Suppressor macrophage (primary cell): Measurements from ENCODE around the gene FAM167B.
"Not testable (repeated sequence)": the region's sequence is repeated elsewhere in the genome, so short reads cannot be mapped to it uniquely, and the experiment has no call there.

Experiments used
- DNase-seq, 4 experiments: peaks; one replicate each; pipeline ENCODE4 v3.0.0-alpha.2; 2020 to 2022

FAM167B gene

DNA sequence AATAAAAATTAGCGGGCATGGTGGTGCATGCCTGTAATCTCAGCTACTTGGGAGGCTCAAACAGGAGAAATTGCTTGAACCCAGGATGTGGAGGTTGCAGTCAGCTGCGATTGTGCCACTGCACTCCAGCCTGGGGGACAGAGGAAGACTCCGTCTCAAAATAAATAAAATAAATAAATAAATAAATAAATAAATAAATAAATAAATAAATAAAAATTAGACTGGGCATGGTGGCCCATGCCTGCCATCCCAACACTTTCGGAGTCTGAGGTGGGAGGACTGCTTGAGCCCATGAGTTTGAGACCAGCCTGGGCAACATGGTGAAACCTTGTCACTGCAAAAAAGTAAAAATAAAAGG, 16.2 kb downstream of the FAM167B start:
- not testable (repeated sequence) for DNase-seq

DNA sequence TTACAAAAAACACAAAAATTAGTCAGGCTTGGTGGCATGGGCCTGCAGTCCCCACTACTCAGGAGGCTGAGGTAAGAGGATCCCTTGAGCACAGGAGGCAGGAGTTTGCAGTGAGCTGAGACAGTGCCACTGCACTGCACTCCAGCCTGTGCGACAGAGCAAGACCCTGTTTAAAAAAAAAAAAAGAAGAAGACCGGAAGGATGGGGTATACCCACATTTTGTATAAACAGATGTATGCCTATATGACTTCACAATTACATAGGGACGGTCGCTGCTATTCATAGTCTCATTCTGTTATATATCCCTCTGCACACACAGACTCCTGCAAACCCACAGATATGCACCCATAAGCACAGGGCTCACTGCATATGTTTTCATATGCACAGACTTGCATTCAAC, 16.7 kb downstream of the FAM167B start:
- no peak for DNase-seq

DNA sequence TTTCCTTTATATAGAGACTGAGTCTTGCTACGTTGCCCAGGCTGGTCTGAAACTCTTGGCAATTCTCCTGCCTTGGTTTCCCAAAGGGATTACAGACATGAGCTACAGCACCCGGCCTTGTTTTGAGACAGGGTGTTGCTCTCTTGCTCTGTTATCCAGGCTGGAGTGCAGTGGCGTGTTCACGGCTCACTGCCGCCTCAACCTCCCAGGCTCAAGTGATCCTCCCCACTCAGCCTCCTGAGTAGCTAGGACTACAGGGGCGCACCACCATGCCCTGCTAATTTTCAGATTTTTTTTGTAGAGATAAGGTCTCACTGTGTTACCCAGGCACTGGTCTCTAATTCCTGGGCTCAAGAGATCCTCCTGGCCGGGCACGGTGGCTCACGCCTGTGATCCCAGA, 18.8 kb downstream of the FAM167B start:
- no peak for DNase-seq

DNA sequence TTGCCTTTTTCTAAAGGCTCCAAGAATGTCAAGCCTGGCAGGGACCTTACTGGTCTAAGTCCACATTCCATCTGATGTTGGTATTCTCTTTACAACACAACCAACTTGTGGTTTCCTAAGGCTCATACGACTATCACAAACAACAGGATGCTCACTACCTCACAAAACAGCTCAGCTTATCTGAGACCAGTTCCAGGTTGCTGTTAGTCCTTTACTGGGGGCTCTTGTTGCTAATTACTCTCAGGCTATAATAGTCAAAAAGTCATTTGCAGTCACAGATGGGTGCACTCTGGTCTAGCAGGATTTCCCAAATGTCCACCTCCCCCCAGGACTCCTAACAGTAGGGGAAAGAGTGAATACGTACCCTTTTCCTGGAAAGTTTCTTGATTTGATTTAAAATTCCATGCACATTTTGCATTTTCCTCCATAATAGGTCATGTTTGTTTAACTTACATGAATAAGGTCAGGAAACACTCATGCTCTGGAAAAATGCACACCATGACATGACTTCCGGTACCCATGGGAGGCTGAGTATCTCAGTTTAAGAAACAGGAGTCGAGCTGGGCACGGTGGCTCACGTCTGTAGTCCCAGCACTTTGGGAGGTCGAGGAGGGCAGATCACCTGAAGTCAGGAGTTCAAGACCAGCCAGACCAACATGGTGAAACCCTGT, 20.0 kb downstream of the FAM167B start:
- DNase-seq: no peak

DNA sequence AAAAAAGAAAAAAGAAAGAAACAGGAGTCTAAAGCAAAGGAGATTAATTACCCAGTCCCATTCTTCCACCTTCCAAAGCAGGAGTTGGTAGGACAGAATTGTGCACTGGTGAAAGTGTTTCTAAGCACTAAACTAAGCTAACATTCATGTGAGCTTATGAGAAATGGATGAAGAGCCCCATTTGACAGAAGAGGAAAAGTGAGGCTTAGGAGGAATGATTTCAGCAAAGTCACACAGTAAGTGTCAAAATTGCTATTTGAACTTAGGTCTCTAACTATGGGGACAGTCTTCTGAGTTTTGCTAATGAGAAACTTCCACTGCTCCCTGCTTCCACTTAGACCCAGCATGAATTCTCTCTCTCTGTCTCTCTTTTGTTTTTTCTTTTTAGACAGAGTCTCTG, 22.7 kb downstream of the FAM167B start:
- no peak for DNase-seq

DNA sequence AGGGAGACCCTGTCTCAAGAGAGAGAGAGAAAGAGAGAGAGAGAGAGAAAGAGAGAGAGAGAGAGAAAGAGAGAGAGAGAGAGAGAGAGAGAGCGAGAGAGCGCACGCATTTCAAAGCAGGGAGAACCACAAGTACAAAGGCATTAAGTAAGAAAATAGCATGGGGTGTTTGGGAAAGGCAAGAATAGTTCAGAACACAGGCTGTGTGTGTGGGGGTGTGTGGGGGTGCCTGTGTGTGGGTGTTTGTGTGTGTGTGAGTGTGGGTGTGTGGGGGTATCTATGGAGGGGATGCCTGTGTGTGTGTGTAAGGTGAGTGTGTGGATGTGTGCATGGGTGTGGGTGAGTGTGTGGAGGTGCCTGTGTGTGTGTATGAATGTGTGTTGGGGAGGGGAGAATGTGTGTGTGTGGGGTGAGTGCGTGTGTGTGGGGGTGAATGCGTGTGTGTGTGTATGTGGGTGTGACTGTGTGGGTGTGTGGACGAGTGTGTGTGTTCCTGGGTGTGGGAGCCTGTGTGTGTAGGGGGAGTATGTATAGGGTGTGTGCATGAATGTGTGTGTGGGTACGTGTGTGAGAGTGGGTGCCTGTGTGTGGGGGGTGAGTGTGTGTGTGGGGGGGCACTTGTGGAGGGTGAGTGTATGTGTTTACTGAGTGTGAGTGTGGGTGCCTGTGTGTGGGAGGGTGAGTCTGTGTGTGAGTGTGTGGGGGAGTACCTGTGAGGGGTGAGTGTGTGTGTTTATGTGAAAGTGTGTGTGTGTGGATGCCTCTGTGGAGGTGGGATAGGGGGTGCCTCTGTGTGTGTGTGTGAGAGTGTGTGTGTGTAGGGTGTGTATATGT, 25.8 kb downstream of the FAM167B start:
- DNase-seq: no peak

DNA sequence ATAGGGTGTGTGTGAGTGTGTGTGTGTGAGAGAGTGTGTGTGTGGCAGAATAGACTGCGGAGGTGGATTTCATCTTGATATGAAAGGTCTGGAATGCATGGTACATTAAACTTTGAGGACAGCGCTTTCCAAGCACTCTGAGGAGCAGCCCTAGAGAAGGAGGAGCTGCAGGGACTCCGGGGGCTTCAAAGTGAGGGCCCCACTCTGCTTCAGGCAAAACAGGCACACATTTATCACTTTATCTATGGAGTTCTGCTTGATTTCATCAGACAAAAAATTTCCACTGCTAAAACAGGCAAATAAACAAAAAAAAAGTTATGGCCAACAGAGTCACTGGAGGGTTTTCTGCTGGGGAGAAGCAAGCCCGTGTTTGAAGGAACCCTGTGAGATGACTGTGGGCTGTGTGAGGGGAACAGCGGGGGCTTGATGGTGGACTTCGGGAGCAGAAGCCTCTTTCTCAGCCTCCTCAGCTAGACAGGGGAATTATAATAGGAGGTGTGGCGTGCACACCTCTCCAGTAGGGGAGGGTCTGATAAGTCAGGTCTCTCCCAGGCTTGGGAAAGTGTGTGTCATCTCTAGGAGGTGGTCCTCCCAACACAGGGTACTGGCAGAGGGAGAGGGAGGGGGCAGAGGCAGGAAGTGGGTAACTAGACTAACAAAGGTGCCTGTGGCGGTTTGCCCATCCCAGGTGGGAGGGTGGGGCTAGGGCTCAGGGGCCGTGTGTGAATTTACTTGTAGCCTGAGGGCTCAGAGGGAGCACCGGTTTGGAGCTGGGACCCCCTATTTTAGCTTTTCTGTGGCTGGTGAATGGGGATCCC, 26.6 kb downstream of the FAM167B start:
- DNase-seq: no peak

DNA sequence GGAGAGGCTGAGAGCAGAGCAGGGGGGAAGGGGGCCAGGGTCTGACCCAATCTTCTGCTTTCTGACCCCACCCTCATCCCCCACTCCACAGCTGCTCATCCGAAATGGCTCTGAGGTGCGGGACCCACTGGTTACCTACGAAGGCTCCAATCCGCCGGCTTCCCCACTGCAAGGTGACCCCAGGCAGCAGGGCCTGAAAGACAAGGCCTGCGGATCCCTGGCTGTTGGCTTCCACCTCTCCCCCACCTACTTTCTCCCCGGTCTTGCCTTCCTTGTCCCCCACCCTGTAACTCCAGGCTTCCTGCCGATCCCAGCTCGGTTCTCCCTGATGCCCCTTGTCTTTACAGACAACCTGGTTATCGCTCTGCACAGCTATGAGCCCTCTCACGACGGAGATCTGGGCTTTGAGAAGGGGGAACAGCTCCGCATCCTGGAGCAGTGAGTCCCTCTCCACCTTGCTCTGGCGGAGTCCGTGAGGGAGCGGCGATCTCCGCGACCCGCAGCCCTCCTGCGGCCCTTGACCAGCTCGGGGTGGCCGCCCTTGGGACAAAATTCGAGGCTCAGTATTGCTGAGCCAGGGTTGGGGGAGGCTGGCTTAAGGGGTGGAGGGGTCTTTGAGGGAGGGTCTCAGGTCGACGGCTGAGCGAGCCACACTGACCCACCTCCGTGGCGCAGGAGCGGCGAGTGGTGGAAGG, 27.8 kb downstream of the FAM167B start:
- no peak for DNase-seq

DNA sequence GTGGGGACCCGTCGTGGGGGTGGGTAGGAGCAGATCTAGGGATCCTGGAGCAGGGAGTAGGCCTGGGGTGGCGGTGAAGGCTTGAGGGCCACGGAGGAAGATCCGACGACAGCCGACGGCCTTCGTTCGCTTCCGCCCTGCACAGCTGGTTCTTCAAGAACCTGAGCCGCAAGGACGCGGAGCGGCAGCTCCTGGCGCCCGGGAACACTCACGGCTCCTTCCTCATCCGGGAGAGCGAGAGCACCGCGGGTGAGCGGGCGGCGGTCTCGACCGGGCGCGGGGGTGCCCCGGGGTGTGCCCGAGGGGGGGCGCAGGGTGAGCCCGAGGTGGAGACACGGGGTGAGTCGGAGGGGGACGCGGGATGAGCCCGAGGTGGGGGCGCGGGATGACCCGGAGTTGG, 28.4 kb downstream of the FAM167B start:
- DNase-seq: peak in 3 of 4 experiments; percentile 21 to 49 (median 23)

DNA sequence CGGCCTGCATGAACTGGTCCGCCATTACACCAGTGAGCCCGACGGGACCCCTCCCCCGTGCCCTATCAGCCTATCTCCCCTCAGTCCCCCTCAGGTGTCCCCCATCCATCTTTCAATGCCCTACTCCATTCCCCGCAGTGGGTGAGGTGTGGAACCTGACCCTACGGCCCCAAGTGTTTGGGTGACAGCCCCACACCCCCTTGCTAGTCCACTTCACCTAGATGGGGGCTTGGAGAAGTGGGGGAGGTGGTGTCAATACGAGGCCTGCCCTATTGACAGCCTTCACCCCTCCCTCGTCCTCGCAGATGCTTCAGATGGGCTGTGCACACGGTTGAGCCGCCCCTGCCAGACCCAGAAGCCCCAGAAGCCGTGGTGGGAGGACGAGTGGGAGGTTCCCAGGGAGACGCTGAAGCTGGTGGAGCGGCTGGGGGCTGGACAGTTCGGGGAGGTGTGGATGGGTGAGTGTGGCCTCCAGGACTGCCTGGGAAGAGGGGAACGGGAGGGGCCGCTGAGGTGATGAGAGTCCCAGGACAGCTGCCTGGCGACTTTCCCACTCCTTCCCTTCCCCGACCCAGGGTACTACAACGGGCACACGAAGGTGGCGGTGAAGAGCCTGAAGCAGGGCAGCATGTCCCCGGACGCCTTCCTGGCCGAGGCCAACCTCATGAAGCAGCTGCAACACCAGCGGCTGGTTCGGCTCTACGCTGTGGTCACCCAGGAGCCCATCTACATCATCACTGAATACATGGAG, 29.2 kb downstream of the FAM167B start:
- no peak for DNase-seq

DNA sequence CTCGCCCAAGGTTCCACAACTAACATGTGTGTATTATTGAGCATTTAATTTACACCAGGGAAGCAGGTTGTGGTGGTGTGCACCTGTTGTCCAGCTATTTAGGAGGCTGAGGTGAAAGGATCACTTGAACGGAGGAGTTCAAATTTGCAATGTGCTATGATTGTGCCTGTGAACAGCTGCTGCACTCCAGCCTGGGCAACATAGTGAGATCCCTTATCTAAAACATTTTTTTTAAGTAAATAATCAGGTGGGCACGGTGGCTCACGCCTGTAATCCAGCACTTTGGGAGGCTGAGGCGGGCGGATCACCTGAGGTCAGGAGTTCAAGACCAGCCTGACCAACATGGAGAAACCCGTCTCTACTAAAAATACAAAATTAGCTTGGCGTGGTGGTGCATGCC, 37.8 kb downstream of the FAM167B start:
- DNase-seq: not testable (repeated sequence)

DNA sequence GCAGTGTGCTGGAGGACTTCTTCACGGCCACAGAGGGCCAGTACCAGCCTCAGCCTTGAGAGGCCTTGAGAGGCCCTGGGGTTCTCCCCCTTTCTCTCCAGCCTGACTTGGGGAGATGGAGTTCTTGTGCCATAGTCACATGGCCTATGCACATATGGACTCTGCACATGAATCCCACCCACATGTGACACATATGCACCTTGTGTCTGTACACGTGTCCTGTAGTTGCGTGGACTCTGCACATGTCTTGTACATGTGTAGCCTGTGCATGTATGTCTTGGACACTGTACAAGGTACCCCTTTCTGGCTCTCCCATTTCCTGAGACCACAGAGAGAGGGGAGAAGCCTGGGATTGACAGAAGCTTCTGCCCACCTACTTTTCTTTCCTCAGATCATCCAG, 38.6 kb downstream of the FAM167B start:
- DNase-seq: no peak

DNA sequence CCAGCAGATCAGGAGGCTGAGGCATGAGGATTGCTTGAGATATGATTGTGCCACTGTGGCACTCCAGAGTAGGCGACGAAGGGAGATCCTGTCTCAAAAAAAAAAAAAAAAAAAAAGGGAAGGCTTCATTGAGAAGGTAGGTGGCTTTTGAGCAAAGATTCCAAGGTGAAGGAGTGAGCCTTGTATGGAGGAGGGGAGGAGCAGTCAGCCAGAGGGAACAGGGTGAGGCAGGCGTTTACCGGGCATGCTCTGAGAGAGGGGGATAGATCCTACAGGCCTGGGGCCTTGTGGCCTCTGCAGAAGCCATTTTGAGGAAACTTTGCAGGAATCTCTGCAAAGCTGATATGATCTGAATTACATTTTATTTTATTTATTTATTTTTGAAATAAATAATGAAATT, 39.7 kb downstream of the FAM167B start:
- DNase-seq: no peak

DNA sequence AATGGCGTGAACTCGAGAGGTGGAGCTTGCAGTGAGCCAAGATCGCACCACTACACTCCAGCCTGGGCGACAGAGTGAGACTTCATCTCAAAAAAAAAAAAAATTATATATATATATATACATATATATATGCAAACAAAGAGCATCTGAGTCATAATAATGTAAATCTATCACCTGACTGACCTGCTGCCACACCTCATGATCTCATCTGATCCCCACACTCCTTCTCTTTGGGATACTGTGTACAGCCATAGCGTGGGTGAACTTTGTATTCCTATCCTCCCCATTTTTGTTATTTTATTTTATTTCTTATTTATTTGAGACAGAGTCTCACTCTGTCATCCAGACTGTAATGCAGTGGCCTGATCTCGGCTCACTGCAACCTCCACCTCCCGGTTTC, 42.2 kb downstream of the FAM167B start:
- no peak for DNase-seq

DNA sequence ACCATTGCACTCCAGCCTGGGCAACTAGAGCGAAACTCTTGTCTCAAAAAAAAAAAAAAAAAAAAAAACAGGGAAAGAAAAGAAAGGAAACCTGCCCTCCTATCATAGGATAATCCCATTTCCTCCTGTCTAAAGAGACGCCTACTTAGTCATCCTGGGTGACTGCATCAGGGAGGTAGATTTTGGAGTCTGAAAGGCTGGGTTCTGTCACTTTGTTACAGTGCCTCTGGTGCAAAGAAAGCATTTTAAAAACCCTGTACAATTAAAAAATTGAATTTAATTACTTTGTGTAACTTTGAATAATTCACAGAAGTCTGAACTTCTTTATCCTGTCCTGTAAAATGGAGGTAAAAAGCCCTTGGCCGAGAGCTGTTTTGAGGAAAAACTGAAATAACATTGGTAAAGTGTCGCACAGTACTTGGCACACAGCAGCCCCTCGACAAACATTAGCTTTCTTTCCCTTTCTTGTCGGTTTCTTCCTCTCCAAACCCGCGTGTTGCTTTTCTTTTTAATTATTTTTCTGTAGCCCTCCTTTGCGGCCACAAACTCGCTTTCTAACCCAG, 44.2 kb downstream of the FAM167B start:
- DNase-seq: peak; percentile 2 to 25 (median 18)

DNA sequence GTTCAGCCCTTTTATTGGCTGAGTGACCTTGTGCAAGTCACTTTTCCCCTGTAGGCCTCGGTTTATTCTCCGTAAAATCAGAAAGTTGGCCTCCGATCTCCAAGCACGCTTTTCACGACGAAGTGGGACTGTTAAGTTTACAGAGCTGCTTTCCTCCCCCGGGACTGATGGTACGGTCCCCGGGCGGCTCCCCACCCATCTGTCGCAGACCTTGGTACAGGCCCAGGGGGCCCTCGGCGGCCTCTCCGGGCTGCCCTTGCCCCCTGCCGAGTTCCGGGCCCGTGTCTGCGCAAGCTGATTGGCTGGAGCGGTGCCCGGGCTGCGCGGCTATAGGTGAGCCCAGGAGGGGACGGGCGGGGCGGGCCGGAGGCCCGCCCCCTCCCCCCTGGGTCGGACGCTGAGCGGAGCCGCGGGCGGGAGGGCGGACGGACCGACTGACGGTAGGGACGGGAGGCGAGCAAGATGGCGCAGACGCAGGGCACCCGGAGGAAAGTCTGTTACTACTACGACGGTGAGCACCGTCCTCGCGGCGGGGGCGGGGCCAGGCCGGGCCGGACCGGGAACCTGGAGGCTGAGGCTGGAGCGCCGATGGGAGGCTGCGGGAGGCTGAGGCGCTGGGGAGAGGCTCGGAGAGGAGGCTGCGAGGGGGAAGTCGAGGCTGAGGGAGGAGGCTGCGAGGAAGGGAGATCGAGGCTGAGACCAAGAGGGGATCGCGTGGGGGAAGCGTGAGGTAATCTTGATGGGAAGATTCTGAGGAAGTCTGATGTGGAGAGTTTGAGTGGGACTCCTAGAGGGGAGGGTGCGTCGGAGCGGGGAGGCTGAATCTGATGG, 44.9 kb downstream of the FAM167B start, which contains the start of gene HDAC1:
Gene HDAC1 (plus strand): TSS at position 376 of the 831 bp plus-strand sequence. CDS start 87 bp downstream, at position 463.
- peak; percentile 97 to 99 (median 98) for DNase-seq

DNA sequence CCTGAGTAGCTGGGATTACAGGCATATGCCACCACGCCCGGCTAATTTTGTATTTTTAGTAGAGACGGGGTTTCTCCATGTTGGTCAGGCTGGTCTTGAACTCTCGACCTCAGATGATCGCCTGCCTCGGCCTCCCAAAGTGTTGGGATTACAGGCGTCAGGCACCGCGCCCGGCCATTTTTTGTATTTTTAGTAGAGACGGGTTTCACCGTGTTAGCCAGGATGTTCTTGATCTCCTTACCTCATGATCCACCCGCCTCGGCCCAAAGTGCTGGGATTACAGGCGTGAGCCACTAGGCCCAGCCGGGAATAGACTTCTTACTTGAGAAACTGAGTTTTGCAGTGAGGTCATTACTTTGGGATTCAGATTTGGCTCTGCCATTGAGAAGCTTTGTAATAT, 51.2 kb downstream of the FAM167B start:
- not testable (repeated sequence) for DNase-seq
